ENCODE results near the gene MYO1C.
"Not testable (repeated sequence)": the region's sequence is repeated elsewhere in the genome, so short reads cannot be mapped to it uniquely, and the experiment has no call there.

MYO1C gene

GRCh38 chr17:1455291-1455796 is 37.1 kb downstream of the MYO1C start:
- DNase-seq (ENCODE audit: low read depth): no peak
- peak; percentile 71 for TF ChIP-seq CTCF (IDR thresholded peaks at IDR 0.05; ENCODE audit: low read depth, low read length, missing control alignments)
- peak overlapping the region; percentile 95 for H3K4me3 ChIP-seq (ENCODE audit: low read depth, low read length)
- in situ Hi-C loops (cut with HindIII; ENCODE audit: low sequenced_read_pairs): no loop called here

- peak overlapping the region; percentile 95 for H3K4me3 ChIP-seq (ENCODE audit: low read depth, low read length)
- no peak for DNase-seq (ENCODE audit: low read depth)
- in situ Hi-C loops (cut with HindIII; ENCODE audit: low sequenced_read_pairs): no loop called here
- TF ChIP-seq CTCF (IDR thresholded peaks at IDR 0.05; ENCODE audit: low read depth, low read length, missing control alignments): no peak
These were observed 37.9 kb downstream of the MYO1C start for GRCh38 chr17:1454541-1454940.

GRCh38 chr17:1453694-1454093 is 38.8 kb downstream of the MYO1C start:
- in situ Hi-C loops (cut with HindIII; ENCODE audit: low sequenced_read_pairs); DNase-seq (ENCODE audit: low read depth); H3K4me3 ChIP-seq (ENCODE audit: low read depth, low read length): not testable (repeated sequence)

- in situ Hi-C loops (cut with HindIII; ENCODE audit: low sequenced_read_pairs): no loop called here
- no peak for DNase-seq (ENCODE audit: low read depth)
These were observed 39.6 kb downstream of the MYO1C start for GRCh38 chr17:1452836-1453235.

GRCh38 chr17:1450261-1450660 is 42.2 kb downstream of the MYO1C start:
- in situ Hi-C loops (cut with HindIII; ENCODE audit: low sequenced_read_pairs); DNase-seq (ENCODE audit: low read depth); H3K4me3 ChIP-seq (ENCODE audit: low read depth, low read length): not testable (repeated sequence)

More at GRCh38 chr17:1452836-1453235, 39.6 kb downstream of the MYO1C start:
- TF ChIP-seq CTCF (IDR thresholded peaks at IDR 0.05; ENCODE audit: low read depth, low read length, missing control alignments): no peak
- no peak overlapping the region for H3K4me3 ChIP-seq (ENCODE audit: low read depth, low read length)

- H3K4me3 ChIP-seq (ENCODE audit: low read depth, low read length): no peak overlapping the region
- in situ Hi-C loops (cut with HindIII; ENCODE audit: low sequenced_read_pairs): loop anchor here (5.0 kb wide), 1 partner anchor 58 kb away; no protein-coding TSS in a partner anchor
- DNase-seq (ENCODE audit: low read depth): no peak
- TF ChIP-seq CTCF (IDR thresholded peaks at IDR 0.05; ENCODE audit: low read depth, low read length, missing control alignments): no peak
These were observed 43.0 kb downstream of the MYO1C start for GRCh38 chr17:1449412-1449967.

GRCh38 chr17:1447052-1447451 is 45.4 kb downstream of the MYO1C start:
- no peak for DNase-seq (ENCODE audit: low read depth)
- in situ Hi-C loops (cut with HindIII; ENCODE audit: low sequenced_read_pairs): loop anchor here (5.0 kb wide), 1 partner anchor 60 kb away; no protein-coding TSS in a partner anchor
- no peak overlapping the region for H3K4me3 ChIP-seq (ENCODE audit: low read depth, low read length)
- TF ChIP-seq CTCF (IDR thresholded peaks at IDR 0.05; ENCODE audit: low read depth, low read length, missing control alignments): no peak

All from astrocyte of the cerebellum (primary cell).